NCI-H128 (cell line): ENCODE measurements around the gene ZCCHC13.
"Not testable (repeated sequence)": the region's sequence is repeated elsewhere in the genome, so short reads cannot be mapped to it uniquely, and the experiment has no call there.

Experiments used
- DNase-seq: peaks from one replicate; lab custom pipeline; 2025; ENCODE audit not compliant: unreplicated experiment; lab: John Stamatoyannopoulos, UW

ZCCHC13 gene

GRCh38 chrX:74304016-74304415, at the start of gene ZCCHC13:
Gene ZCCHC13 (plus strand): TSS chrX:74304180. CDS start chrX:74304267, 87 bp downstream.
- DNase-seq, result no peak

- DNase-seq, result not testable (repeated sequence)
Observed at GRCh38 chrX:74258111-74258510, 45.9 kb upstream of the ZCCHC13 start.

GRCh38 chrX:74259885-74260491, 44.0 kb upstream of the ZCCHC13 start:
- DNase-seq, result no peak

GRCh38 chrX:74262452-74263209, 41.3 kb upstream of the ZCCHC13 start:
- no peak for DNase-seq

GRCh38 chrX:74270393-74270792, 33.6 kb upstream of the ZCCHC13 start:
- DNase-seq, result no peak

- no peak for DNase-seq
Observed at GRCh38 chrX:74272230-74272629, 31.8 kb upstream of the ZCCHC13 start.

- no peak for DNase-seq
Observed at GRCh38 chrX:74274516-74274915, 29.5 kb upstream of the ZCCHC13 start.

GRCh38 chrX:74277320-74277719, 26.7 kb upstream of the ZCCHC13 start:
- no peak for DNase-seq

GRCh38 chrX:74277846-74278245, 26.1 kb upstream of the ZCCHC13 start:
- DNase-seq, result no peak

- no peak for DNase-seq
Observed at GRCh38 chrX:74280759-74281158, 23.2 kb upstream of the ZCCHC13 start.

GRCh38 chrX:74284391-74284952, 19.5 kb upstream of the ZCCHC13 start:
- DNase-seq, result no peak

- DNase-seq, result no peak
Observed at GRCh38 chrX:74286950-74287740, 16.8 kb upstream of the ZCCHC13 start.

GRCh38 chrX:74291577-74291963, 12.4 kb upstream of the ZCCHC13 start:
- DNase-seq, result no peak

GRCh38 chrX:74291964-74292807, 11.8 kb upstream of the ZCCHC13 start:
- DNase-seq, result peak; percentile 75

GRCh38 chrX:74292808-74293123, 11.2 kb upstream of the ZCCHC13 start:
- no peak for DNase-seq

- DNase-seq, result peak; percentile 35
Observed at GRCh38 chrX:74293343-74293946, 10.5 kb upstream of the ZCCHC13 start.

GRCh38 chrX:74295101-74295500, 8.9 kb upstream of the ZCCHC13 start:
- DNase-seq, result no peak

- no peak for DNase-seq
Observed at GRCh38 chrX:74297766-74298165, 6.2 kb upstream of the ZCCHC13 start.

GRCh38 chrX:74300869-74301268, 3.1 kb upstream of the ZCCHC13 start:
- DNase-seq, result no peak

GRCh38 chrX:74318672-74319071, 14.7 kb downstream of the ZCCHC13 start:
- DNase-seq, result no peak
